GM19452 (cell line): ENCODE data around the gene RASSF3.
"Not testable (repeated sequence)": the region's sequence is repeated elsewhere in the genome, so short reads cannot be mapped to it uniquely, and the experiment has no call there.

Source experiments
- ATAC-seq: cut with Tn5 transposase; IDR thresholded peaks from one replicate; pipeline ENCODE4 v1.9.1; 2021; ENCODE audit not compliant: unreplicated experiment

RASSF3 gene

GRCh38 chr12:64631197-64631596 is 20.9 kb downstream of the RASSF3 start:
- no peak for ATAC-seq

GRCh38 chr12:64633011-64633939 is 23.0 kb downstream of the RASSF3 start:
- ATAC-seq, result no peak

GRCh38 chr12:64633940-64634337 is 23.6 kb downstream of the RASSF3 start:
- ATAC-seq, result peak; percentile 58

GRCh38 chr12:64634508-64635092 is 24.3 kb downstream of the RASSF3 start:
- ATAC-seq, result no peak

- ATAC-seq, result no peak
These were observed 25.2 kb downstream of the RASSF3 start for GRCh38 chr12:64635356-64635998.

- no peak for ATAC-seq
These were observed 26.6 kb downstream of the RASSF3 start for GRCh38 chr12:64636856-64637255.

- no peak for ATAC-seq
These were observed 29.2 kb downstream of the RASSF3 start for GRCh38 chr12:64639466-64639865.

GRCh38 chr12:64646318-64646717 is 36.0 kb downstream of the RASSF3 start:
- ATAC-seq, result no peak

- ATAC-seq, result no peak
These were observed 39.2 kb downstream of the RASSF3 start for GRCh38 chr12:64649487-64649886.

- ATAC-seq, result no peak
These were observed 40.5 kb downstream of the RASSF3 start for GRCh38 chr12:64650762-64651161.

GRCh38 chr12:64652346-64652745 is 42.1 kb downstream of the RASSF3 start:
- ATAC-seq, result no peak

- ATAC-seq, result no peak
These were observed 42.8 kb downstream of the RASSF3 start for GRCh38 chr12:64653123-64653522.

- ATAC-seq, result not testable (repeated sequence)
These were observed 43.6 kb downstream of the RASSF3 start for GRCh38 chr12:64653907-64654306.

- ATAC-seq, result no peak
These were observed 44.8 kb downstream of the RASSF3 start for GRCh38 chr12:64655141-64655540.

GRCh38 chr12:64656429-64656828 is 46.1 kb downstream of the RASSF3 start:
- no peak for ATAC-seq

GRCh38 chr12:64658892-64659481 is 48.7 kb downstream of the RASSF3 start:
- ATAC-seq, result no peak

- ATAC-seq, result peak; percentile 67
These were observed 50.1 kb downstream of the RASSF3 start for GRCh38 chr12:64660237-64661018.

GRCh38 chr12:64663015-64663414 is 52.7 kb downstream of the RASSF3 start:
- ATAC-seq, result no peak

- ATAC-seq, result peak; percentile 40
These were observed 55.2 kb downstream of the RASSF3 start for GRCh38 chr12:64665514-64665913.

- ATAC-seq, result no peak
These were observed 56.0 kb downstream of the RASSF3 start for GRCh38 chr12:64666054-64666914.
